Neuronal stem cell (in vitro differentiated cells): ENCODE results near the gene NUP88.
"Not testable (repeated sequence)": the region's sequence is repeated elsewhere in the genome, so short reads cannot be mapped to it uniquely, and the experiment has no call there.

Experiments
- DNase-seq: peaks from one replicate; pipeline ENCODE4 v3.0.0-alpha.2; 2013; ENCODE audit warnings: low spot score
- H2AFZ ChIP-seq: one replicate; pipeline ENCODE4 v1.6.1; 2013; ENCODE audit warnings: mild to moderate bottlenecking, low read length, inconsistent platforms
- H2AK5ac ChIP-seq: 2 replicates; pipeline ENCODE4 v1.6.1; 2013; ENCODE audit warnings: low read depth, mild to moderate bottlenecking, inconsistent platforms, low read length, moderate library complexity, mixed read lengths
- H2BK120ac ChIP-seq: 2 replicates; pipeline ENCODE4 v1.6.1; 2013; ENCODE audit warnings: low read depth, mild to moderate bottlenecking, inconsistent platforms, low read length, moderate library complexity, mixed read lengths
- H2BK12ac ChIP-seq: one replicate; pipeline ENCODE4 v1.6.1; 2013; ENCODE audit warnings: low read length, inconsistent platforms
- H2BK15ac ChIP-seq: 2 replicates; pipeline ENCODE4 v1.6.1; 2013; ENCODE audit warnings: mild to moderate bottlenecking, low read length, inconsistent platforms, mixed read lengths
- H2BK5ac ChIP-seq: one replicate; pipeline ENCODE4 v1.6.1; 2013; ENCODE audit warnings: inconsistent platforms, mild to moderate bottlenecking, low read length, moderate library complexity
- H3K14ac ChIP-seq: one replicate; pipeline ENCODE4 v1.6.1; 2013; ENCODE audit warnings: low read length, inconsistent platforms
- H3K18ac ChIP-seq: 2 replicates; pipeline ENCODE4 v1.6.1; 2013; ENCODE audit warnings: low read length, inconsistent platforms
- H3K23ac ChIP-seq: 2 replicates; pipeline ENCODE4 v1.6.1; 2013; ENCODE audit warnings: low read depth, mild to moderate bottlenecking, mixed read lengths, low read length, inconsistent platforms; ENCODE audit not compliant: poor library complexity
- H3K27ac ChIP-seq: replicated peaks from 3 replicates; pipeline ENCODE4 v1.5.1; 2013; ENCODE audit warnings: low read length, inconsistent platforms
- H3K27me3 ChIP-seq, 3 experiments: 2 replicates each; pipeline ENCODE4 v1.6.1; 2013; ENCODE audit warnings: low read length in 3 of 3, mild to moderate bottlenecking in 2 of 3, inconsistent platforms in 1 of 3, low read depth in 1 of 3, mixed read lengths in 1 of 3, moderate library complexity in 1 of 3; ENCODE audit not compliant: control insufficient read depth in 3 of 3, insufficient read depth in 3 of 3
- H3K36me3 ChIP-seq, 2 donors: replicated peaks in 1 of 2; 2 replicates each; pipeline ENCODE4 v1.6.1; 2013; ENCODE audit warnings: low read length in 2 of 2; ENCODE audit not compliant: control insufficient read depth in 2 of 2, insufficient read depth in 2 of 2
- H3K4ac ChIP-seq: 2 replicates; pipeline ENCODE4 v1.6.1; 2013; ENCODE audit warnings: inconsistent platforms, mild to moderate bottlenecking, low read length, moderate library complexity
- H3K4me1 ChIP-seq, 2 donors: 1 replicate in 1 of 2; 2 replicates in 1 of 2; pipeline ENCODE4 v1.6.1; 2013; ENCODE audit warnings: low read length in 2 of 2, low read depth in 1 of 2; ENCODE audit not compliant: control insufficient read depth in 2 of 2, insufficient read depth in 1 of 2
- H3K4me2 ChIP-seq: one replicate; pipeline ENCODE4 v1.6.1; 2013; ENCODE audit warnings: mild to moderate bottlenecking, low read length, inconsistent platforms; ENCODE audit not compliant: insufficient read depth, poor library complexity, severe bottlenecking
- H3K4me3 ChIP-seq, 2 donors: 2 replicates each; pipeline ENCODE4 v1.5.1; 2013; ENCODE audit warnings: low read length in 2 of 2, mild to moderate bottlenecking in 2 of 2, inconsistent platforms in 1 of 2, moderate library complexity in 1 of 2
- H3K79me1 ChIP-seq: one replicate; pipeline ENCODE4 v1.6.1; 2013; ENCODE audit warnings: low read depth, mild to moderate bottlenecking, inconsistent platforms, low read length, moderate library complexity
- H3K9ac ChIP-seq: one replicate; pipeline ENCODE4 v1.6.1; 2013; ENCODE audit warnings: mild to moderate bottlenecking, low read depth, low read length, inconsistent platforms; ENCODE audit not compliant: poor library complexity
- H3K9me3 ChIP-seq, 2 donors: replicated peaks in 1 of 2; 2 replicates each; pipeline versions ENCODE3 to v1.6.1; 2013; ENCODE audit warnings: low read length in 2 of 2, mild to moderate bottlenecking in 2 of 2, inconsistent platforms in 1 of 2, low read depth in 1 of 2, mixed read lengths in 1 of 2, moderate library complexity in 1 of 2; ENCODE audit not compliant: control insufficient read depth in 2 of 2, insufficient read depth in 1 of 2
- H4K8ac ChIP-seq: one replicate; pipeline ENCODE4 v1.6.1; 2013; ENCODE audit warnings: low read depth, mild to moderate bottlenecking, inconsistent platforms, low read length, moderate library complexity
- H4K91ac ChIP-seq: one replicate; pipeline ENCODE4 v1.6.1; 2013; ENCODE audit warnings: low read length, low read depth, mild to moderate bottlenecking, inconsistent platforms; ENCODE audit not compliant: poor library complexity
- WGBS, 2 donors: extraction: QIAGEN DNeasy Blood & Tissue Kit; methylation state at CpG; one replicate each; pipeline ENCODE4 v1.1.7; 2013; ENCODE audit warnings: missing lambda C conversion rate in 2 of 2, mixed read lengths in 1 of 2; ENCODE audit not compliant: insufficient read length in 2 of 2, insufficient replicate concordance in 1 of 2; ENCODE audit errors: extremely low coverage in 2 of 2; 5-methylcytosine and 5-hydroxymethylcytosine counted together

Gene NUP88

DNA sequence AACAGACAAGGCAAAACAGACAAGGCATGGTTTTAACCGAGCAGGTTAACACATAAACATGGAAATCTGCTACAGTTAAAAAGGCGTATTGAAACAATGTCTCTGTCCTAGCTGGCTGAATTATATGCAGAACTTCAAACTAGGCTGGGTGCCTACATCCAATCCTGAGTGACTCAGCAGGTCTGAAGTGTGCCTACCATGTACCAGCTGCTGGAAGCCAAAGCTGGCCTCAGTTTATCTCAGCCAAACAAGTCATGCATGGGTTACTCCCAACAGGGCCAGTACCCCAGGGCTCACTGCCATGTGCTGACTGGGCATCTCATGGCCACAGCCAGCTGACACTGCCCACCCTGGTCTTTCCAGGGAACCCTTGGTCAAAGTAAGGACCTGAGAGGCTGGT is 15.5 kb upstream of the NUP88 start:
- Histone ChIP-seq H2BK120ac (no peak overlapping the region), H3K4ac (no peak overlapping the region), H3K18ac (no peak overlapping the region), H2BK5ac (no peak overlapping the region), H3K9ac (no peak overlapping the region), H4K8ac (no peak overlapping the region), H2AFZ (no peak overlapping the region), H4K91ac (no peak overlapping the region), H2BK15ac (no peak overlapping the region), H3K36me3 (peaks cover 42 to 80% of the 10 kb centered on the region in 2 donors), H3K79me1 (peaks cover 3% of the 10 kb centered on the region), H3K23ac (no peak overlapping the region), H3K4me2 (no peak overlapping the region), H2BK12ac (no peak overlapping the region), H3K4me1 (peaks cover 1 to 8% of the 10 kb centered on the region in 2 donors), H3K27me3 (no peaks in the 10 kb centered on the region), H3K14ac (no peak overlapping the region), H3K27ac (no peak overlapping the region), H2AK5ac (no peak overlapping the region), H3K4me3 (no peak overlapping the region), H3K9me3 (no peaks in the 10 kb centered on the region)
- no peak for DNase-seq
- WGBS, 2 donors: no CpG with 5 or more reads among the region's 2 CpGs

DNA sequence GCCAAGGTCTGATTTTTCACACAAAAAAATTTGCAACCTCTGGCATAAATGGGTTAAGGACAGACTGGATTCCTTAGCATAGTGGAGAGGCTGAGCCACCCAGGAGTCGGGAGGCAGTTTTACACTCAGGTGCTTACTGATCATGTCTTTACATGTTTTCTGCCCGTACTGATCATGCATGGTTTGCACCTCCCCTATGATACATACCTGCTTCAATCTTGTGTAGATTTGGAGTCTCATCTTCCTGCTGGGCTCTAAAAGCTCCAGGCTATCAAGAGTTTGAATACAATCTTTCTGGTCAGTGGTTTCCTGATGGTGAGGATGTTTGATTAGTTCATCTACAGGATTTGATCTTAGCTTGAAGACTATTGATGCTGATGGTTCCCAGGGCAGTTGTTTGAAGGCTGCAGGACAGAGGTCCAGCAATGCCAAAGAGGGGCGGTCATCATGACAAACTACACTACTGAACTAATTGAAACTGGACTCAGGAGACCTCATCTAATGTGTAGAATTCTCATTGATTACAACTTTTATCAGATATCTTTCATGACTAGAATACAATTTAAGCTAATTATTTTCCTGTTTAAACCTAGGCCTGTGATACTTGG is 12.6 kb upstream of the NUP88 start:
- H3K79me1 ChIP-seq: peaks cover 3% of the 10 kb centered on the region
- no peak overlapping the region for H2BK120ac ChIP-seq
- H3K36me3 ChIP-seq: peaks cover 59 to 96% of the 10 kb centered on the region in 2 donors
- H3K9ac ChIP-seq: no peak overlapping the region
- no peak overlapping the region for H2AFZ ChIP-seq
- no CpG with 5 or more reads among the region's 3 CpGs for WGBS, 2 donors
- H3K9me3 ChIP-seq: no peaks in the 10 kb centered on the region
- no peak overlapping the region for H3K4me2 ChIP-seq
- no peak overlapping the region for H2BK5ac ChIP-seq
- H3K23ac ChIP-seq: no peak overlapping the region
- no peak overlapping the region for H3K4me3 ChIP-seq
- no peak overlapping the region for H2BK12ac ChIP-seq
- H2BK15ac ChIP-seq: no peak overlapping the region
- H3K18ac ChIP-seq: no peak overlapping the region
- no peak overlapping the region for H4K8ac ChIP-seq
- H3K27me3 ChIP-seq: no peaks in the 10 kb centered on the region
- no peaks in the 10 kb centered on the region for H3K4me1 ChIP-seq
- H4K91ac ChIP-seq: no peak overlapping the region
- no peak overlapping the region for H2AK5ac ChIP-seq
- H3K4ac ChIP-seq: no peak overlapping the region
- H3K27ac ChIP-seq: no peak overlapping the region
- DNase-seq: no peak
- no peak overlapping the region for H3K14ac ChIP-seq

DNA sequence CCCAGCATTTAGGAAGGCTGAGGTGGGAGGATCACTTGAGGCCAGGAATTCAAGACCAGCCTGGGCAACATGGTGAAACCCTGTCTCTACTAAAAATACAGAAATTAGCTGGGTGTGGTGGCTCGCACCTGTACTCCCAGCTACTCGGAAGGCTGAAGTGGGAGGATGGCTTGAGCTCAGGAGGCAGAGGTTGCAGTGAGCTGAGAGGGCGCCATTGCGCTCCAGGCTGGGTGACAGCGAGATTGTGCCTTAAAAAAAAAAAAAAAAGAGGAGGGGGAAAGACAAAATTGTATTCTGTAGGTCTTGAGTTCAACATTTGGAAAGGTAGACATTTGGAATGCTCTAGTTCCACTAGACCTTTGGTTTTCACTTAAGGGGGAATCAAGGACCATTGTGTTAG is 11.8 kb upstream of the NUP88 start:
- H3K27ac ChIP-seq, H3K9ac ChIP-seq: not testable (repeated sequence)
- no CpG with 5 or more reads among the region's 5 CpGs for WGBS, 2 donors

DNA sequence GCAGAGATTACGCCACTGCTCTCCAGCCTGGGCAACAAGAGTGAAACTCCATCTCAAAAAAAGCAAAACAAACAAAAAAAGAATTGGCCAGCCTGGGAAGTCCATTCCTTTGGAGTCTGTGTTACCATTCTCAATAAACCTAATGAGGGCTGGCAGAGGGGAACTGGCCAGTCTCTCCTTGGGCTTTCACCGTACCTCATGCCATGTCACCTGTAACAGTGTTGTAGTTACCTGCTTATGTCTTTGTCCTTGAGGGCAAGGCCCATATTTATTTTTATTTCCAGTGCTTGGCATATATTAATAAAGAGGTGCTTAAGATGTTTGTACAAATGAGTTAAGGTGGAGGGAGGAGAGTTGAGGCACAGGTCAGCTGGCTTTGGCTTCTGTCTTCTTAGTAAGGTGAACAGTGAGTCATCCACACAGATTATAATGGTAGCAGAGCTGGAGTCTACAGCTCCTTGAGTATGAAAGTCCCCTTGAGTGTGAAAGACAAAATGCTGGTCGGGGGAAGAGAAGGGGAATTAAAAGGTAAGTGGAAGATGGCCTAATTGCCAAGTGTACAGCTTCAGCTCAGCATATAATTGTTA is 11.0 kb upstream of the NUP88 start:
- H3K9me3 ChIP-seq: no peaks in the 10 kb centered on the region
- H3K4ac ChIP-seq: no peak overlapping the region
- no peak overlapping the region for H4K91ac ChIP-seq
- H2BK15ac ChIP-seq: no peak overlapping the region
- H3K79me1 ChIP-seq: peaks cover 3% of the 10 kb centered on the region
- DNase-seq: no peak
- no peak overlapping the region for H3K4me3 ChIP-seq
- no peak overlapping the region for H3K18ac ChIP-seq
- no peaks in the 10 kb centered on the region for H3K4me1 ChIP-seq
- H3K23ac ChIP-seq: no peak overlapping the region
- H2BK120ac ChIP-seq: no peak overlapping the region
- no peak overlapping the region for H2BK5ac ChIP-seq
- no peak overlapping the region for H2AFZ ChIP-seq
- no peak overlapping the region for H3K27ac ChIP-seq
- no peak overlapping the region for H2AK5ac ChIP-seq
- peaks cover 63 to 96% of the 10 kb centered on the region in 2 donors for H3K36me3 ChIP-seq
- no peak overlapping the region for H3K9ac ChIP-seq
- no peak overlapping the region for H4K8ac ChIP-seq
- no peak overlapping the region for H3K14ac ChIP-seq
- no peak overlapping the region for H2BK12ac ChIP-seq
- H3K27me3 ChIP-seq: no peaks in the 10 kb centered on the region
- no CpG with 5 or more reads among the region's 3 CpGs for WGBS, 2 donors
- no peak overlapping the region for H3K4me2 ChIP-seq

More for the DNA sequence above, 11.8 kb upstream of the NUP88 start:
- H3K23ac ChIP-seq, H3K18ac ChIP-seq, H4K91ac ChIP-seq, H3K14ac ChIP-seq, H2BK5ac ChIP-seq, H3K9me3 ChIP-seq, H2AFZ ChIP-seq, H4K8ac ChIP-seq, H3K79me1 ChIP-seq, H2BK12ac ChIP-seq, H2AK5ac ChIP-seq, DNase-seq, H2BK15ac ChIP-seq, H3K27me3 ChIP-seq, H2BK120ac ChIP-seq, H3K4me1 ChIP-seq, H3K4ac ChIP-seq, H3K4me3 ChIP-seq, H3K4me2 ChIP-seq: not testable (repeated sequence)
- H3K36me3 ChIP-seq: peaks cover 58 to 95% of the 10 kb centered on the region in 2 donors
